HL-60 (cell line): ENCODE results near the gene COA4.
"Not testable (repeated sequence)": the region's sequence is repeated elsewhere in the genome, so short reads cannot be mapped to it uniquely, and the experiment has no call there.

ENCODE experiments used
- POLR2AphosphoS5 ChIP-seq: IDR thresholded peaks from 2 replicates; pipeline ENCODE4 v1.6.1; 2012; ENCODE audit warnings: low read depth
- TF ChIP-seq, protein P1 (sequence below): IDR thresholded peaks from one replicate; pipeline ENCODE4 v1.5.1; 2011; ENCODE audit warnings: low read length, control low read depth, inconsistent platforms; ENCODE audit not compliant: insufficient read depth
- TF ChIP-seq, protein P2 (sequence below): IDR thresholded peaks from 2 replicates; pipeline ENCODE4 v1.6.1; 2012; ENCODE audit warnings: low read depth; ENCODE audit not compliant: insufficient replicate concordance

DNA sequence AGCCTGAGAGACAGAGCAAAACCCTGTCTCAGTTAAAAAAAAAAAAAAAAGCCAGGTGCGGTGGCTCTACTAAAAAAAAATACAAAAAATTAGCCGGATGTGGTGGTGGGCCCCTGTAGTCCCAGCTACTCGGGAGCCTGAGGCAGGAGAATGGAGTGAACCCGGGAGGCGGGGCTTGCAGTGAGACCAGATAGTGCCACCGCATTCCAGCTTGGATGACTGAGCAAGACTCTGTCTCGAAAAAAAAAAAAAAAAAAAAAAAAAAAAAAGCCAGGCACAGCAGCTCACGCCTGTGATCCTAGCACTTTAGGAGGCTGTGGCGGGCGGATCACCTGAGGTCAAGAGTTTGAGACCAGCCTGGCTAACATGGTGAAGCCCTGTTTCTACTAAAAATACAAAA, 3.8 kb upstream of the COA4 start:
- TF ChIP-seq POLR2AphosphoS5, result not testable (repeated sequence)
- TF ChIP-seq, protein P1, sequence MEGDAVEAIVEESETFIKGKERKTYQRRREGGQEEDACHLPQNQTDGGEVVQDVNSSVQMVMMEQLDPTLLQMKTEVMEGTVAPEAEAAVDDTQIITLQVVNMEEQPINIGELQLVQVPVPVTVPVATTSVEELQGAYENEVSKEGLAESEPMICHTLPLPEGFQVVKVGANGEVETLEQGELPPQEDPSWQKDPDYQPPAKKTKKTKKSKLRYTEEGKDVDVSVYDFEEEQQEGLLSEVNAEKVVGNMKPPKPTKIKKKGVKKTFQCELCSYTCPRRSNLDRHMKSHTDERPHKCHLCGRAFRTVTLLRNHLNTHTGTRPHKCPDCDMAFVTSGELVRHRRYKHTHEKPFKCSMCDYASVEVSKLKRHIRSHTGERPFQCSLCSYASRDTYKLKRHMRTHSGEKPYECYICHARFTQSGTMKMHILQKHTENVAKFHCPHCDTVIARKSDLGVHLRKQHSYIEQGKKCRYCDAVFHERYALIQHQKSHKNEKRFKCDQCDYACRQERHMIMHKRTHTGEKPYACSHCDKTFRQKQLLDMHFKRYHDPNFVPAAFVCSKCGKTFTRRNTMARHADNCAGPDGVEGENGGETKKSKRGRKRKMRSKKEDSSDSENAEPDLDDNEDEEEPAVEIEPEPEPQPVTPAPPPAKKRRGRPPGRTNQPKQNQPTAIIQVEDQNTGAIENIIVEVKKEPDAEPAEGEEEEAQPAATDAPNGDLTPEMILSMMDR, result not testable (repeated sequence)
- TF ChIP-seq, protein P2, sequence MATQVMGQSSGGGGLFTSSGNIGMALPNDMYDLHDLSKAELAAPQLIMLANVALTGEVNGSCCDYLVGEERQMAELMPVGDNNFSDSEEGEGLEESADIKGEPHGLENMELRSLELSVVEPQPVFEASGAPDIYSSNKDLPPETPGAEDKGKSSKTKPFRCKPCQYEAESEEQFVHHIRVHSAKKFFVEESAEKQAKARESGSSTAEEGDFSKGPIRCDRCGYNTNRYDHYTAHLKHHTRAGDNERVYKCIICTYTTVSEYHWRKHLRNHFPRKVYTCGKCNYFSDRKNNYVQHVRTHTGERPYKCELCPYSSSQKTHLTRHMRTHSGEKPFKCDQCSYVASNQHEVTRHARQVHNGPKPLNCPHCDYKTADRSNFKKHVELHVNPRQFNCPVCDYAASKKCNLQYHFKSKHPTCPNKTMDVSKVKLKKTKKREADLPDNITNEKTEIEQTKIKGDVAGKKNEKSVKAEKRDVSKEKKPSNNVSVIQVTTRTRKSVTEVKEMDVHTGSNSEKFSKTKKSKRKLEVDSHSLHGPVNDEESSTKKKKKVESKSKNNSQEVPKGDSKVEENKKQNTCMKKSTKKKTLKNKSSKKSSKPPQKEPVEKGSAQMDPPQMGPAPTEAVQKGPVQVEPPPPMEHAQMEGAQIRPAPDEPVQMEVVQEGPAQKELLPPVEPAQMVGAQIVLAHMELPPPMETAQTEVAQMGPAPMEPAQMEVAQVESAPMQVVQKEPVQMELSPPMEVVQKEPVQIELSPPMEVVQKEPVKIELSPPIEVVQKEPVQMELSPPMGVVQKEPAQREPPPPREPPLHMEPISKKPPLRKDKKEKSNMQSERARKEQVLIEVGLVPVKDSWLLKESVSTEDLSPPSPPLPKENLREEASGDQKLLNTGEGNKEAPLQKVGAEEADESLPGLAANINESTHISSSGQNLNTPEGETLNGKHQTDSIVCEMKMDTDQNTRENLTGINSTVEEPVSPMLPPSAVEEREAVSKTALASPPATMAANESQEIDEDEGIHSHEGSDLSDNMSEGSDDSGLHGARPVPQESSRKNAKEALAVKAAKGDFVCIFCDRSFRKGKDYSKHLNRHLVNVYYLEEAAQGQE, result not testable (repeated sequence)
